Measurements from ENCODE around the gene SEPTIN3.
A peak's percentile ranks its signal among the peaks of the same experiment; 100 is the strongest.
"Not testable (repeated sequence)": the region's sequence is repeated elsewhere in the genome, so short reads cannot be mapped to it uniquely, and the experiment has no call there.

Gene SEPTIN3

GRCh38 chr22:41940832-41941765, 28.1 kb upstream of the SEPTIN3 start:
- peak; percentile 90 for DNase-seq

- DNase-seq: no peak
These were observed 25.5 kb upstream of the SEPTIN3 start for GRCh38 chr22:41943661-41944209.

DNA sequence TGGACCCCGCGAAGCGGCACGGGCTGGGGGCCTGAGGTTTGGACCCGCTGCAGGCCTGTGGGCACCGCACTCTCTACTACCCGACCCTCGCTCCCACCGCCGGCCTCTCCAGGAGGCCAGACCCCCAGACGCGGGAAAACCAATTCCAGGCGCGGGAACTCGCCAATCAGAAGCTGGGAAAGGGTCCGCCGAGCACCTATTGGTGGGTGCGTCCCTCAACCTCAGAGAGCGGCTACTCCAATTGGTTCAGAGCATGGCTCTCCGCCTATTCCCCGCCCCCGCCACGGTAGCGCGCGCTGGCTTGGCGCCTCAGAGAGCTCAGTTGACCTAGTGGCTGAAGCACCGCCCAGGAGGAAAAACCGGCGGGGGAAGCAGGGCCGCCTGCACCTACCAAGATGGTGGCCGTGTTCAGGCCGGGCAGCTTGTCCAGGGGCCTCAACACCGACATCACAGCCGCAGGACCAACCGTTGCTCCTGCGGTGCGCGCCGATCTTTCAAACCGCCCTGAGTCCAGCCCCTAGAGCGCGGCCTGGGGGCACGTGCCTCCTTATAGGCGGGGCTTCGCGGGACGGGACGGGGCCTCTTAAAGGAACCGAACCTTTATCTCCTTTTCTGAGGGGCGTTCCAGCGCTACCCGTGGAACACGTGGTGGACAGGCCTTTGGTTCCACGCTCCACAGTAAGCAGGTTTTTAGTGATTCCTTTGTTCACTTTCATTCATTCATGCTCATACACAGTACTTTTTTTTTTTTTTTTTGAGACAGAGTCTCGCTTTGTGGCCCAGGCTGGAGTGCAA, 22.4 kb upstream of the SEPTIN3 start, which contains the start of gene CENPM:
Gene CENPM (minus strand): TSS at position 524 of the 795 bp plus-strand sequence. CDS start 76 bp downstream, at position 448.
- peak; percentile 96 for DNase-seq

DNA sequence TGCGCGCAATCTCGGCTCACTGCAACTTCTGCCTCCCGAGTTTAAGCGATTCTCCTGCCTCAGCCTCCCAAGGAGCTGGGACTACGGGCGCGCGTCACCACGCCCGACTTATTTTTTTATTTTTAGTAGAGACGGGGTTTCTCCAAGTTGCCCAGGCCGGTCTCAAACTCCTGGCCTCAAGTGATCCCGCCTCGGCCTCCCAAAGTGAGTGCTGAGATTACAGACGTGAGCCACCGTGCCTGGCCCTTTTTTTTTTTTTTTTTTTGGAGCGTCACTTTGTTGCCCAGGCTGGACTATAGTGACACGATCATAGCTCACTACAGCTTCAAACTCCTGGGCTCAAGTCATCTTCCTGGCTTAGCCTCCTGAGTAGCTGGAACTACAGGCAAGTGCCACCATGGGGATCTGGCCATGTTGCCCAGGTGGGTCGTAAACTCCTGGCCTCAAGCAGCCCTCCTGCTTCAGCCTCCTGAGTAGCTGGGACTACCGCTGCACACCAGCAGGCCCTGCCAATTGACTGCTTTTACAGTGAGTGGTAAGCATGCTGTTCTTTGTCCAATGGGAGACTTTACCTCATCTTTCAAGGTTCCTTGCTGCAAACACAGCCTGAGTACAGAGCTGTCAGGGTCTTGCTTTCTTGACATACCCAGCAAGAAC, 21.7 kb upstream of the SEPTIN3 start:
- no peak for DNase-seq

DNA sequence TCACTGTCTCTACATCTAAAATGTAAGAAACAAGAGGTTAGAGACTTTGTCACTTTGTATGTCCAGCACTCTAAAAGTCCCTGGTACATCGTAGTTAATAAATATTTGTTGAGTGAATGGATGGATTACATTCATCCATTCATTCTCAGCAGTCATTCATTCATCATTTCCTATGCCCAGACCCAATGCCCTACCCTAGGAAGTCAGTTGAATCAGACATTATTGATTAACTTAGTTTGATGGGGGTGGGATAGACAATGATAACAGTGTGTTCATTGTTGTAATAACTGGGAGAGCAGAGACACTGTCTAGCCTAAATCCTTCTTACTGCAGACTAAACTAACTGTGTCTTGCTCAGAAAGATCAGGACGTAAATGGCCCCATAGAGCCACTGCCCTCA, 21.1 kb upstream of the SEPTIN3 start:
- DNase-seq: no peak

DNA sequence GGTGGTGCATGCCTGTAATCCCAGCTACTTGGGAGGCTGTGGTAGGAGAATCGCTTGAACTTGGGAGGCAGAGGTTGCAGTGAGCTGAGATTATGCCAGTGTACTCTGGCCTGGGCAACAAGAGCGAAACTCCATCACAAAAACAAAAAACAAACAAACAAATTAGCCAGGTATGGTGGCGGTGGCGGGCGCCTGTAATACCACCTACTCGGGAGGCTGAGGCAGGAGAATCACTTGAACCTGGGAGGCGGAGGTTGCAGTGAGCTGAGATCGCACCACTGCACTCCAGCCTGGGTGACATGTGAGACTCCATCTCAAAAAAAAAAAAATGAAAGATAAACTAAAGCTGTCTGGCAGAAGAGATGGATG, 20.3 kb upstream of the SEPTIN3 start:
- DNase-seq: not testable (repeated sequence)

- no peak for DNase-seq
These were observed 19.8 kb upstream of the SEPTIN3 start for GRCh38 chr22:41949297-41949965.

GRCh38 chr22:41951898-41952474, 17.3 kb upstream of the SEPTIN3 start, which contains the start of gene SMIM45:
Gene SMIM45 (plus strand): TSS chr22:41952150.
- no peak for DNase-seq

- no peak for DNase-seq
These were observed 16.5 kb upstream of the SEPTIN3 start for GRCh38 chr22:41952713-41953112.

DNA sequence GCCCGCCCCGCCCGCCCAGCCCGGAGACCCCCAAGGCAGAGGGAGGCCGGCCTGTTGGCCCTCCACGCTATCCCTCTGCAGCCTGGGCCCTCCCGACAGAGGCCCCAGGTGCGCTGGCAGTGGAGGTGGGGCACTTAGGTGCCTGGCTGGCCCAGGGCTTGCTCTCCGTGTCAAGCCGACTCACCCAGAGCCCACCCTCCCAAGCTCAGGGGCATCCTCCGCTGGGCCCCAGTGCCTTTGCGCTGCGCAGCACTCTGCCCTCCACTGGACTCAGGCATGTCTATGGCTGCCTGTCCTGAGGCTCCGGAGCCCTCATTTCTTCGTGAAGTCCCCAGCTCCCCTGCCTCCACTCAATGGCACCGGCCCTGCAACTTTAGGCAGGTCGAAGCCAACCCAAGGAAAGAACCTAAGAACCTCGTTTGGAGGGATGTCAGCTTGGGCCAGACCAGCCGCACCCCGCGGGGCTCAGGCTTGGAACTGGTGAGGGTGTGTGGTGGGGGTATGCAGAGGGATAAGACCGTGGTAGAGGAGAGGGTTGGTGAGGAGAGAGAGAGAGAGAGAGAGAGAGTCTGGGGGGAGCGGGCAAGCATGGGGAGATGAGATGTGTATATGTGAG, 11.2 kb upstream of the SEPTIN3 start:
- no peak for DNase-seq

GRCh38 chr22:41963453-41964111, 5.7 kb upstream of the SEPTIN3 start:
- DNase-seq: no peak

DNA sequence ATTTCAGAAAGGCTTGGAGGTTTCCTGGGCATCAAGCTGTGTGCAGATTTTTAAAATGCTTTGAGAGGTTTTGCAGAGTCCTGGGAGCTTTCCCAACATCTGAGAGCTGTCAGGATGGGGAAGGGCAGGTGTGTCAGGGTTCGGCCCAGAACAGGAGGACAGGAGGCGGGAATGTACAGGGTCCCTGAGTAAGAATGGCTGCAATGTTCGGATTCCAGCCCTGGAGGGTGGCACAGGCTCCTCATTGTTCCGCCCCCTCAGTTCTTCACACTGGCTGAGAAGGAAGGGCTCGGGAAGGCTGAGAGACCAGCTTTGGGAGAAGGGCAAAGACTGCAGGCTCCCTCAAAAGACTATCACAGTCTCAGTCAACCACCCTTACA, 5.1 kb upstream of the SEPTIN3 start:
- DNase-seq: no peak

GRCh38 chr22:41966225-41966606, 3.0 kb upstream of the SEPTIN3 start:
- no peak for DNase-seq

DNA sequence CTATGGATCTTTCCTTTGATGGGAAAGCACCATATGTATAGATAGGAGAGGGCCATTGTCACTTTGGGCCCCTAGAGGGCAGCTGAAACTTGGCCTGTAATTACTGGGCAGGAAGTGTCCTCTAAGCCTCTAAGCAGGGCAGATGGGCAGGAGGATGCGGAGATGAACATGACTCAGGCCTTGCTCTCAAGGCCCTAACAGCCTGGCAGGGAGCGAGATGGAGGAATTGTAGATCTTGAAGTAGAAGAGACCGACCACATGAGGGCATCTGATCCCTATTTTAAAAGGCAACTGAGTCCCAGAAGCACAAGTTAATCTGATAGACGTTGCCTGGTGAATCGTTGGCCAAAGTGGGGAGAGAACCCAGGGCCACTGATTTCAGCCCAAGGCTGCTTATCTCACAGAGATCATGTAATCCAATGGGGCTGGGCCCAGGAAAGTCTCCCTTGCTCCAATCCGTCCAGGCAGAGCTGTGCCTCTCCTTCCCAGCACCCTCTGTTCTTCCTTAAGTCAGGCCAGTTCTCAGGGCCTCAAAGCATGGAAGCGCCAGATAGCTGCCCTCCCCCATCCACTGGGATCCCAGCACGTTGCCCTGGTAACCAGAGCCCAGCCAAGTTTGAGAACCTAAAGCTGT, 2.5 kb upstream of the SEPTIN3 start:
- DNase-seq: no peak

GRCh38 chr22:41968601-41969000, 642 bp upstream of the SEPTIN3 start:
- no peak for DNase-seq

DNA sequence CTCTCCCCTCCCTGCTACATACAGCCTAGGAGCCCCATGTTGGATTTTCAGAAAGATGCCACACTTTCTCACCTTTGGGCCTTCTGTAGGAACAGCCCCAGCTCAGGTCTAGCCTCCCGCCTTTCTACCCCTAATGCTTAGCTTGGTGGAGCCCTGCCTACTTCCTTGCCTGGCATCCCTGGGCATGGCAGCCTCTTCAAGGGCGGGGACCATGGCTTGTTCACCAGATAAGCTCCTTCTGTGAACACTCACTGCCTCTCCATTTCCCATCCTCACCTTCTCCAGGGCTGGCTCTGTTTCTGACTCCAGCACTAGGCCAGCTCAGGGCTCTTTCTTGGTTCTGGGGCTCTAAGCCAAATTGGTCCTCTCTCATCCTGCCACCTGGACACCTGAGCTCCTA, 1.4 kb downstream of the SEPTIN3 start:
- no peak for DNase-seq

GRCh38 chr22:41971431-41971830, 2.2 kb downstream of the SEPTIN3 start:
- DNase-seq: no peak

GRCh38 chr22:41974691-41975290, 5.5 kb downstream of the SEPTIN3 start:
- no peak for DNase-seq

GRCh38 chr22:41975299-41976069, 6.2 kb downstream of the SEPTIN3 start:
- no peak for DNase-seq
